Omental fat pad (tissue), 4 donors: ENCODE results near the gene CTIF. TPM values are rescaled to one million over a fixed set of nuclear protein-coding genes. Genes with fewer than 3 reads are reported as not detected.

Experiments
- ATAC-seq: fragments of 150-250 bp; one replicate; pipeline ENCODE4 v1.9.1; 2016; ENCODE audit warnings: mild to moderate bottlenecking, moderate library complexity; ENCODE audit not compliant: low FRiP score
- DNase-seq: peaks from one replicate; pipeline ENCODE4 v3.0.0-alpha.2; 2019; ENCODE audit warnings: low spot score
- CTCF ChIP-seq, 3 donors: fragments of 450-650 bp; IDR thresholded peaks; one replicate each; pipeline ENCODE4 v1.5.1; 2016 to 2017; ENCODE audit warnings: antibody characterized with exemption in 3 of 3, mild to moderate bottlenecking in 3 of 3, moderate library complexity in 2 of 3
- total RNA-seq, 4 donors: library from RNA; depleted of rRNA; stranded (reverse); fragments of >200 nt; gene quantifications; one replicate each; pipeline ENCODE4 v1.1.0, GENCODE V29; 2016

Gene CTIF
- total RNA-seq, 4 donors from 2014 or later = 57.5 to 94.0 (median 72.4) TPM

GRCh38 chr18:48815581-48816324 is 276.9 kb downstream of the CTIF start:
- ATAC-seq (no peak), DNase-seq (no peak)
- no peak for TF ChIP-seq CTCF (IDR thresholded peaks at IDR 0.05)

DNA sequence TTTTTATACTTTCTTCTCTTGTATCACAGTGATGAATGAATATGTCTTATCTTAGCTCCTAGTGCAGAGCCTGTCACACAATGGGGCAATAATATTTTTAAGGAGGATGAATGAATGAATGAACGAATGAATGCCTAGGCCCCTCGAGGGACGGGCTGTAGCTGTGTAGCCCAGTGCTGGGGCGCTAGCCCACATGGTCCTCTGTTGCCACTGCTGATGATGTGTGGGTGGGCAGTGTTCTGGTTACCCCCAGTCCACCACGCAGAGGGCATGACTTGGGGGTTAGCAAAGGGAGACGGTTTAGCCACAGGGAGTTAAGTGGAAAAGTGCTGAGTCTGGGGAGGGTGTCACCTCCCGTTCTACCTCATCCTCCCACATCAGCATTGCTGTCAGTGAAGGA is 277.7 kb downstream of the CTIF start:
- DNase-seq (peak; percentile 10), ATAC-seq (no peak)
- TF ChIP-seq CTCF (IDR thresholded peaks at IDR 0.05) = no peak

DNA sequence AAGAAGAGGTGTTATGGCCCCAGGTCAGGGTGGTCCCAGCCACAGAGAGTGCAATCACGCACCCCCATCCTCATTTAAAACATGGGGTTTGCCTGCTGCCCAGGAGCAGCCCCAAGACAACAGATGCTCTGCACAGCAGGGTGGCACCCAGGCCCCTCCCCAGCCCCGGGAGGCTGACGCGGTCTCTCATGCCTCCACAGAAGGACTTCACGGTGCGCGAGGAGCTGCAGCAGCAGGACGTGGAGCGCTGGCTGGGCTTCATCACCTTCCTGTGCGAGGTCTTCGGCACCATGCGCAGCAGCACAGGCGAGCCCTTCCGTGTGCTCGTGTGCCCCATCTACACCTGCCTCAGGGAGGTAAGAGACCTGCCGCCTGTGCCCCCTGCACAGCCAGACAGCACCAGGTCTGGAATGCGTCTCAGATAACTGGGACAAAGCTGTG is 278.2 kb downstream of the CTIF start:
- ATAC-seq (no peak), DNase-seq (no peak)
- no peak for TF ChIP-seq CTCF (IDR thresholded peaks at IDR 0.05)

GRCh38 chr18:48818329-48819254 is 279.8 kb downstream of the CTIF start:
- TF ChIP-seq CTCF (IDR thresholded peaks at IDR 0.05) = no peak
- no peak for ATAC-seq
- peak; percentile 9 for DNase-seq

DNA sequence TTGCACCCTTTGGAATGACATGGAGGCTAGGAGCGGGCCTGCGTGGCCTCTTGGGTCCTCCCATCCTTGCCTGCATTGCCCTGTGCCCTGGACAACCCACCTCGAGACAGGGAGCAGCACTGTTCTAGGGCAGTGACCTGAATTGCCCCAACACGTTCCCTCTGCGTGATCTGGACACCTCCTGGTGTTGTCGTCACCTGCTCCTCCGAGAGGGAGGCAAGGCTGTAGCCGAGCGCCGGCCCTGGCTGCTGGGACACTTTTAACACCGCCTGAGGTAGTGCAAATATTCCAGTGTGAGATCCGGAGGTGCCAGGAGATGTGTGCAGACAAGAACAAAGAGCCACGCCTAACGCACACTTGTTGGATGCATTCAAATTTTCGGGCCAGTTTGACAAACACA is 280.4 kb downstream of the CTIF start:
- no peak for TF ChIP-seq CTCF (IDR thresholded peaks at IDR 0.05)
- ATAC-seq = no peak
- DNase-seq = peak; percentile 6

GRCh38 chr18:48819781-48820482 is 281.1 kb downstream of the CTIF start:
- peak; percentile 17 for DNase-seq
- TF ChIP-seq CTCF (IDR thresholded peaks at IDR 0.05) = no peak
- no peak for ATAC-seq
